Measurements from ENCODE around the gene CLIC4.

DNA sequence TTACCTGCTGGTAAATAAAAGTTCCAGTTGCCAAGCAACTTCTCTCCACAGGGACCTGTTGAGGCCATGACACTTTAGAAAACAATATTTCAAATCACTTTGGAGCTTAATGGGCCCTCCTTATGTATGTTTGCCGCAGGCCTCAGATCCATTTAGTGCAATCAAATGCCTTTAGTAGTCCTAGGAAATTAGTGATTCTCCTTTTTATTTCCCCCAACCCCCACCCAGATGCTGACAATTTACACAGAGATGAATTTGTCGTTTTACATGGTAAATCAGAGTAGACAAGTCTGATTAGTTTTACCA lies 83.6 kb downstream of the CLIC4 start:
- TF ChIP-seq CTCF (conservative IDR thresholded peaks at IDR 0.05; ENCODE audit: low read depth in 2 of 2) (no peak), POLR2AphosphoS5 (IDR thresholded peaks at IDR 0.05; ENCODE audit: low read depth) (no peak), EZH2 (IDR thresholded peaks at IDR 0.05; ENCODE audit: low read depth, unreplicated experiment) (no peak), EZH2phosphoT487 (IDR thresholded peaks at IDR 0.05; ENCODE audit: unreplicated experiment) (no peak), ETS1 (IDR thresholded peaks at IDR 0.05) (no peak), CREB1 (CRISPR knock-in tag; IDR thresholded peaks at IDR 0.05; ENCODE audit: low read depth) (no peak), JUNB (IDR thresholded peaks at IDR 0.05; ENCODE audit: unreplicated experiment) (no peak), REST (IDR thresholded peaks at IDR 0.05; ENCODE audit: unreplicated experiment) (no peak), ZNF114 (CRISPR knock-in tag; IDR thresholded peaks at IDR 0.05) (no peak), STAT1 (IDR thresholded peaks at IDR 0.05; ENCODE audit: unreplicated experiment) (no peak), ZNF331 (CRISPR knock-in tag; IDR thresholded peaks at IDR 0.05; ENCODE audit: low read depth) (no peak), NANOG (IDR thresholded peaks at IDR 0.05; ENCODE audit: borderline replicate concordance) (no peak)
- TF ChIP-seq, protein P1, sequence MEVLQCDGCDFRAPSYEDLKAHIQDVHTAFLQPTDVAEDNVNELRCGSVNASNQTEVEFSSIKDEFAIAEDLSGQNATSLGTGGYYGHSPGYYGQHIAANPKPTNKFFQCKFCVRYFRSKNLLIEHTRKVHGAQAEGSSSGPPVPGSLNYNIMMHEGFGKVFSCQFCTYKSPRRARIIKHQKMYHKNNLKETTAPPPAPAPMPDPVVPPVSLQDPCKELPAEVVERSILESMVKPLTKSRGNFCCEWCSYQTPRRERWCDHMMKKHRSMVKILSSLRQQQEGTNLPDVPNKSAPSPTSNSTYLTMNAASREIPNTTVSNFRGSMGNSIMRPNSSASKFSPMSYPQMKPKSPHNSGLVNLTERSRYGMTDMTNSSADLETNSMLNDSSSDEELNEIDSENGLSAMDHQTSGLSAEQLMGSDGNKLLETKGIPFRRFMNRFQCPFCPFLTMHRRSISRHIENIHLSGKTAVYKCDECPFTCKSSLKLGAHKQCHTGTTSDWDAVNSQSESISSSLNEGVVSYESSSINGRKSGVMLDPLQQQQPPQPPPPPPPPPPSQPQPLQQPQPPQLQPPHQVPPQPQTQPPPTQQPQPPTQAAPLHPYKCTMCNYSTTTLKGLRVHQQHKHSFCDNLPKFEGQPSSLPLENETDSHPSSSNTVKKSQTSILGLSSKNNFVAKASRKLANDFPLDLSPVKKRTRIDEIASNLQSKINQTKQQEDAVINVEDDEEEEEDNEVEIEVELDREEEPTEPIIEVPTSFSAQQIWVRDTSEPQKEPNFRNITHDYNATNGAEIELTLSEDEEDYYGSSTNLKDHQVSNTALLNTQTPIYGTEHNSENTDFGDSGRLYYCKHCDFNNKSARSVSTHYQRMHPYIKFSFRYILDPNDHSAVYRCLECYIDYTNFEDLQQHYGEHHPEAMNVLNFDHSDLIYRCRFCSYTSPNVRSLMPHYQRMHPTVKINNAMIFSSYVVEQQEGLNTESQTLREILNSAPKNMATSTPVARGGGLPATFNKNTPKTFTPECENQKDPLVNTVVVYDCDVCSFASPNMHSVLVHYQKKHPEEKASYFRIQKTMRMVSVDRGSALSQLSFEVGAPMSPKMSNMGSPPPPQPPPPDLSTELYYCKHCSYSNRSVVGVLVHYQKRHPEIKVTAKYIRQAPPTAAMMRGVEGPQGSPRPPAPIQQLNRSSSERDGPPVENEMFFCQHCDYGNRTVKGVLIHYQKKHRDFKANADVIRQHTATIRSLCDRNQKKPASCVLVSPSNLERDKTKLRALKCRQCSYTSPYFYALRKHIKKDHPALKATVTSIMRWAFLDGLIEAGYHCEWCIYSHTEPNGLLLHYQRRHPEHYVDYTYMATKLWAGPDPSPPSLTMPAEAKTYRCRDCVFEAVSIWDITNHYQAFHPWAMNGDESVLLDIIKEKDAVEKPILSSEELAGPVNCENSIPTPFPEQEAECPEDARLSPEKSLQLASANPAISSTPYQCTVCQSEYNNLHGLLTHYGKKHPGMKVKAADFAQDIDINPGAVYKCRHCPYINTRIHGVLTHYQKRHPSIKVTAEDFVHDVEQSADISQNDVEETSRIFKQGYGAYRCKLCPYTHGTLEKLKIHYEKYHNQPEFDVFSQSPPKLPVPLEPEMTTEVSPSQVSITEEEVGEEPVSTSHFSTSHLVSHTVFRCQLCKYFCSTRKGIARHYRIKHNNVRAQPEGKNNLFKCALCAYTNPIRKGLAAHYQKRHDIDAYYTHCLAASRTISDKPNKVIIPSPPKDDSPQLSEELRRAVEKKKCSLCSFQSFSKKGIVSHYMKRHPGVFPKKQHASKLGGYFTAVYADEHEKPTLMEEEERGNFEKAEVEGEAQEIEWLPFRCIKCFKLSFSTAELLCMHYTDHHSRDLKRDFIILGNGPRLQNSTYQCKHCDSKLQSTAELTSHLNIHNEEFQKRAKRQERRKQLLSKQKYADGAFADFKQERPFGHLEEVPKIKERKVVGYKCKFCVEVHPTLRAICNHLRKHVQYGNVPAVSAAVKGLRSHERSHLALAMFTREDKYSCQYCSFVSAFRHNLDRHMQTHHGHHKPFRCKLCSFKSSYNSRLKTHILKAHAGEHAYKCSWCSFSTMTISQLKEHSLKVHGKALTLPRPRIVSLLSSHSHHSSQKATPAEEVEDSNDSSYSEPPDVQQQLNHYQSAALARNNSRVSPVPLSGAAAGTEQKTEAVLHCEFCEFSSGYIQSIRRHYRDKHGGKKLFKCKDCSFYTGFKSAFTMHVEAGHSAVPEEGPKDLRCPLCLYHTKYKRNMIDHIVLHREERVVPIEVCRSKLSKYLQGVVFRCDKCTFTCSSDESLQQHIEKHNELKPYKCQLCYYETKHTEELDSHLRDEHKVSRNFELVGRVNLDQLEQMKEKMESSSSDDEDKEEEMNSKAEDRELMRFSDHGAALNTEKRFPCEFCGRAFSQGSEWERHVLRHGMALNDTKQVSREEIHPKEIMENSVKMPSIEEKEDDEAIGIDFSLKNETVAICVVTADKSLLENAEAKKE (CRISPR knock-in tag; IDR thresholded peaks at IDR 0.05): no peak

Measured in GM23338 (cell line).